K562 (cell line): ENCODE measurements around the gene HOXC5. TPM values are rescaled to one million over a fixed set of nuclear protein-coding genes. Genes with fewer than 3 reads are reported as not detected.

ENCODE experiments used
- ARID1B ChIP-seq: fragments of 450-650 bp; IDR thresholded peaks from 2 replicates; pipeline ENCODE4 v1.6.1; 2016; ENCODE audit warnings: antibody characterized with exemption, mild to moderate bottlenecking, inconsistent platforms
- CBX3 ChIP-seq, 2 experiments: IDR thresholded peaks; 1 replicate in 1 of 2; 2 replicates in 1 of 2; pipeline ENCODE4 v1.6.1; 2012; ENCODE audit warnings: inconsistent platforms in 2 of 2, low read length in 2 of 2, borderline replicate concordance in 1 of 2, control low read depth in 1 of 2
- CEBPB ChIP-seq: fragments of 450-650 bp; IDR thresholded peaks from 2 replicates; pipeline ENCODE4 v1.6.1; 2016; ENCODE audit warnings: missing genetic modification characterization, missing compliant biosample characterization
- RAD21 ChIP-seq, 2 experiments: fragments of 250-450 bp in 1 of 2; fragments of 450-650 bp in 1 of 2; sonication (Bioruptor Pico) in 1 of 2; formaldehyde crosslinking in 1 of 2; IDR thresholded peaks in 1 of 2; conservative IDR thresholded peaks in 1 of 2; 2 replicates each; pipeline versions ENCODE4 v1.4.0 to v1.8.0; 2020 to 2022; ENCODE audit warnings: mild to moderate bottlenecking in 2 of 2, moderate library complexity in 1 of 2
- RBM25 ChIP-seq: fragments of 200-400 bp; formaldehyde crosslinking; IDR thresholded peaks from 2 replicates; pipeline ENCODE4 v1.6.1; 2018; ENCODE audit warnings: low read length, low read depth, moderate library complexity; ENCODE audit not compliant: severe bottlenecking
- STAT5A ChIP-seq: IDR thresholded peaks from 2 replicates; pipeline ENCODE4 v1.6.1; 2012; ENCODE audit warnings: low read length, inconsistent platforms, borderline replicate concordance
- VEZF1 ChIP-seq: fragments of 200-800 bp; sonication (Bioruptor generic); IDR thresholded peaks from 2 replicates; pipeline ENCODE4 v1.6.1; 2017; ENCODE audit warnings: missing genetic modification characterization, missing compliant biosample characterization
- ZC3H11A ChIP-seq: IDR thresholded peaks from 2 replicates; pipeline ENCODE4 v1.6.1; 2012; ENCODE audit warnings: low read depth, low read length, improper control_type of control experiment
- polyA plus RNA-seq, 8 experiments: library from polyadenylated mRNA; depleted of rRNA in 4 of 8; stranded (reverse) in 5 of 8; unstranded in 3 of 8; fragments of >200 nt; fragmentation: Nextera tagmentation in 2 of 8; fragmentation: Illumina TruSeq in 1 of 8; extraction: Ambion mirVana in 2 of 8; extraction: Trizol in 1 of 8; gene quantifications; 2 replicates each; pipeline versions ENCODE4 v1.2.1 to v1.2.3, GENCODE V29; 2011 to 2014; ENCODE audit warnings: inconsistent platforms in 1 of 8, missing spikeins in 1 of 8
- total RNA-seq, 7 experiments: library from RNA; depleted of rRNA in 6 of 7; stranded (reverse); fragments of >200 nt in 6 of 7; fragmentation: Illumina TruSeq in 2 of 7; extraction: Trizol in 2 of 7; gene quantifications; 2 replicates each; pipeline versions ENCODE4 v1.2.1 to v1.2.3, GENCODE V29; 2011 to 2021; ENCODE audit warnings: low replicate concordance in 1 of 7
- TF ChIP-seq, protein P1 (sequence below): fragments of 200-600 bp; sonication (generic); IDR thresholded peaks from one replicate; pipeline ENCODE4 v1.6.1; 2012; ENCODE audit warnings: mild to moderate bottlenecking, low read depth, low read length, inconsistent platforms
- TF ChIP-seq, protein P2 (sequence below): sonication (generic); formaldehyde crosslinking; IDR thresholded peaks from 2 replicates; pipeline ENCODE4 v1.8.0; 2022; ENCODE audit warnings: missing genetic modification reagents, mild to moderate bottlenecking, moderate library complexity, borderline replicate concordance

The HOXC5 gene
- total and polyA plus RNA-seq, 9 of the 15 experiments (the other 6 are each of a cell fraction or from before 2014, with no cell fraction given) = 0.10 to 0.44 (median 0.18) TPM; not detected in 4

DNA sequence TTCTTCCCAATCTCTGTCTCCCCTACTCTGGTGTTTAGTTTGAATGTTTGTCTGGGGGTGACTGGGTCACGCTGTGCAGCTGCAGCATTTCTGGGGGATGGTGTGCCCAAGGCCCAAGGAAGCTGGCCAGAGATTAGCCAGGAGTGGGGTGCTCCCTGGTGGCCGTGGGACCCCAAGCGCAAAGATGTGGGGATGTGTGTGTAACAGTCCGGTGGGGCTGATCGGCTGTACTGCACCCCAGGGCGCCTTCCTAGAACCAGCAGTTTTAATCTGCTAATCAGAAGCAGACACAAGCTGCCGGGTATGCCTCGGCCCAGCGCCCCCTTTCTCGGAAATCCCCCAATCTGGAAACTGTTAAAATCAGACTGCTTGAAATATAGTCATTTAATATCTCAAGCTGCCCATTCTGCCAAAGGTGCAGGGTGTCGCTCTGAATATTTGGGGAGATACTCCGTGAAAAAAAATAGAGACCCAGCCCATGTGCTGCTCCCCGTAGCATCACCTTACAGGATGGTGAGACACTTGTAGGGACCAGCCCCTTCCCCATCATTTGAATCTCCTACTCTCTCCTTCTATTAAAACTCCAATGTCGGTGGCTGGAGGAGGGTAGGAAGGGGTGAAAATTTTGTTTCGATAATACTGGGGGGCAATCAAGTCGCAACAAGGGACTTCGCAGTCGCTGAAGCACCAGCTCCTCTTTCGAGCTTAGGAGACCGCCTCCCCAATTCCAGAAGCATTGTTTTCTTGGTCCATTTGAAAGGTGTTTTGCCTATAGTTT lies 28.6 kb upstream of the HOXC5 start (continued):
- TF ChIP-seq, protein P1, sequence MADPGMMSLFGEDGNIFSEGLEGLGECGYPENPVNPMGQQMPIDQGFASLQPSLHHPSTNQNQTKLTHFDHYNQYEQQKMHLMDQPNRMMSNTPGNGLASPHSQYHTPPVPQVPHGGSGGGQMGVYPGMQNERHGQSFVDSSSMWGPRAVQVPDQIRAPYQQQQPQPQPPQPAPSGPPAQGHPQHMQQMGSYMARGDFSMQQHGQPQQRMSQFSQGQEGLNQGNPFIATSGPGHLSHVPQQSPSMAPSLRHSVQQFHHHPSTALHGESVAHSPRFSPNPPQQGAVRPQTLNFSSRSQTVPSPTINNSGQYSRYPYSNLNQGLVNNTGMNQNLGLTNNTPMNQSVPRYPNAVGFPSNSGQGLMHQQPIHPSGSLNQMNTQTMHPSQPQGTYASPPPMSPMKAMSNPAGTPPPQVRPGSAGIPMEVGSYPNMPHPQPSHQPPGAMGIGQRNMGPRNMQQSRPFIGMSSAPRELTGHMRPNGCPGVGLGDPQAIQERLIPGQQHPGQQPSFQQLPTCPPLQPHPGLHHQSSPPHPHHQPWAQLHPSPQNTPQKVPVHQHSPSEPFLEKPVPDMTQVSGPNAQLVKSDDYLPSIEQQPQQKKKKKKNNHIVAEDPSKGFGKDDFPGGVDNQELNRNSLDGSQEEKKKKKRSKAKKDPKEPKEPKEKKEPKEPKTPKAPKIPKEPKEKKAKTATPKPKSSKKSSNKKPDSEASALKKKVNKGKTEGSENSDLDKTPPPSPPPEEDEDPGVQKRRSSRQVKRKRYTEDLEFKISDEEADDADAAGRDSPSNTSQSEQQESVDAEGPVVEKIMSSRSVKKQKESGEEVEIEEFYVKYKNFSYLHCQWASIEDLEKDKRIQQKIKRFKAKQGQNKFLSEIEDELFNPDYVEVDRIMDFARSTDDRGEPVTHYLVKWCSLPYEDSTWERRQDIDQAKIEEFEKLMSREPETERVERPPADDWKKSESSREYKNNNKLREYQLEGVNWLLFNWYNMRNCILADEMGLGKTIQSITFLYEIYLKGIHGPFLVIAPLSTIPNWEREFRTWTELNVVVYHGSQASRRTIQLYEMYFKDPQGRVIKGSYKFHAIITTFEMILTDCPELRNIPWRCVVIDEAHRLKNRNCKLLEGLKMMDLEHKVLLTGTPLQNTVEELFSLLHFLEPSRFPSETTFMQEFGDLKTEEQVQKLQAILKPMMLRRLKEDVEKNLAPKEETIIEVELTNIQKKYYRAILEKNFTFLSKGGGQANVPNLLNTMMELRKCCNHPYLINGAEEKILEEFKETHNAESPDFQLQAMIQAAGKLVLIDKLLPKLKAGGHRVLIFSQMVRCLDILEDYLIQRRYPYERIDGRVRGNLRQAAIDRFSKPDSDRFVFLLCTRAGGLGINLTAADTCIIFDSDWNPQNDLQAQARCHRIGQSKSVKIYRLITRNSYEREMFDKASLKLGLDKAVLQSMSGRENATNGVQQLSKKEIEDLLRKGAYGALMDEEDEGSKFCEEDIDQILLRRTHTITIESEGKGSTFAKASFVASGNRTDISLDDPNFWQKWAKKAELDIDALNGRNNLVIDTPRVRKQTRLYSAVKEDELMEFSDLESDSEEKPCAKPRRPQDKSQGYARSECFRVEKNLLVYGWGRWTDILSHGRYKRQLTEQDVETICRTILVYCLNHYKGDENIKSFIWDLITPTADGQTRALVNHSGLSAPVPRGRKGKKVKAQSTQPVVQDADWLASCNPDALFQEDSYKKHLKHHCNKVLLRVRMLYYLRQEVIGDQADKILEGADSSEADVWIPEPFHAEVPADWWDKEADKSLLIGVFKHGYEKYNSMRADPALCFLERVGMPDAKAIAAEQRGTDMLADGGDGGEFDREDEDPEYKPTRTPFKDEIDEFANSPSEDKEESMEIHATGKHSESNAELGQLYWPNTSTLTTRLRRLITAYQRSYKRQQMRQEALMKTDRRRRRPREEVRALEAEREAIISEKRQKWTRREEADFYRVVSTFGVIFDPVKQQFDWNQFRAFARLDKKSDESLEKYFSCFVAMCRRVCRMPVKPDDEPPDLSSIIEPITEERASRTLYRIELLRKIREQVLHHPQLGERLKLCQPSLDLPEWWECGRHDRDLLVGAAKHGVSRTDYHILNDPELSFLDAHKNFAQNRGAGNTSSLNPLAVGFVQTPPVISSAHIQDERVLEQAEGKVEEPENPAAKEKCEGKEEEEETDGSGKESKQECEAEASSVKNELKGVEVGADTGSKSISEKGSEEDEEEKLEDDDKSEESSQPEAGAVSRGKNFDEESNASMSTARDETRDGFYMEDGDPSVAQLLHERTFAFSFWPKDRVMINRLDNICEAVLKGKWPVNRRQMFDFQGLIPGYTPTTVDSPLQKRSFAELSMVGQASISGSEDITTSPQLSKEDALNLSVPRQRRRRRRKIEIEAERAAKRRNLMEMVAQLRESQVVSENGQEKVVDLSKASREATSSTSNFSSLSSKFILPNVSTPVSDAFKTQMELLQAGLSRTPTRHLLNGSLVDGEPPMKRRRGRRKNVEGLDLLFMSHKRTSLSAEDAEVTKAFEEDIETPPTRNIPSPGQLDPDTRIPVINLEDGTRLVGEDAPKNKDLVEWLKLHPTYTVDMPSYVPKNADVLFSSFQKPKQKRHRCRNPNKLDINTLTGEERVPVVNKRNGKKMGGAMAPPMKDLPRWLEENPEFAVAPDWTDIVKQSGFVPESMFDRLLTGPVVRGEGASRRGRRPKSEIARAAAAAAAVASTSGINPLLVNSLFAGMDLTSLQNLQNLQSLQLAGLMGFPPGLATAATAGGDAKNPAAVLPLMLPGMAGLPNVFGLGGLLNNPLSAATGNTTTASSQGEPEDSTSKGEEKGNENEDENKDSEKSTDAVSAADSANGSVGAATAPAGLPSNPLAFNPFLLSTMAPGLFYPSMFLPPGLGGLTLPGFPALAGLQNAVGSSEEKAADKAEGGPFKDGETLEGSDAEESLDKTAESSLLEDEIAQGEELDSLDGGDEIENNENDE = no peak
- TF ChIP-seq RBM25 = no peak
- no peak for TF ChIP-seq CBX3 (IDR thresholded peaks at IDR 0.05; ENCODE audit: borderline replicate concordance in 1 of 2, low read length in 2 of 2)
- TF ChIP-seq RAD21 (CRISPR knock-in tag; conservative IDR thresholded peaks at IDR 0.05 in 1 of 2, IDR thresholded peaks at IDR 0.05 in 1 of 2) = peak; percentile 43 to 60
- TF ChIP-seq, protein P2, sequence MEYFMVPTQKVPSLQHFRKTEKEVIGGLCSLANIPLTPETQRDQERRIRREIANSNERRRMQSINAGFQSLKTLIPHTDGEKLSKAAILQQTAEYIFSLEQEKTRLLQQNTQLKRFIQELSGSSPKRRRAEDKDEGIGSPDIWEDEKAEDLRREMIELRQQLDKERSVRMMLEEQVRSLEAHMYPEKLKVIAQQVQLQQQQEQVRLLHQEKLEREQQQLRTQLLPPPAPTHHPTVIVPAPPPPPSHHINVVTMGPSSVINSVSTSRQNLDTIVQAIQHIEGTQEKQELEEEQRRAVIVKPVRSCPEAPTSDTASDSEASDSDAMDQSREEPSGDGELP = 0 out of 2 replicates have a peak, but pooled peaks have one; percentile 28
- TF ChIP-seq ARID1B = peak; percentile 37; the same call in 1 of the 2 replicates
- no peak for TF ChIP-seq ZC3H11A
- TF ChIP-seq CEBPB (tag) = no peak
- TF ChIP-seq STAT5A = peak; percentile 42; the same call in 1 of the 2 replicates
- TF ChIP-seq VEZF1 (CRISPR knock-in tag) = no peak
